Stimulated activated naive CD8-positive, alpha-beta T cell treated with anti-CD3 and anti-CD28 coated beads, Interleukin-15, amount 100 ng/mL, for 72 hours (primary cell): ENCODE measurements around the gene LCA5.

Experiments
- ATAC-seq: fragments of 150-1000 bp; cut with Tn5 transposase; 2 replicates; pipeline ENCODE4 v1.10.0; 2021; ENCODE audit warnings: mild to moderate bottlenecking, moderate library complexity
- DNase-seq, 2 donors: peaks; one replicate each; pipeline ENCODE4 v3.0.0; 2021 to 2022
- H3K27ac Mint-ChIP-seq, 2 donors: one replicate each; pipeline ENCODE4 v1.8.0; 2022; ENCODE audit warnings: mild to moderate bottlenecking in 2 of 2, mixed read lengths in 2 of 2, moderate library complexity in 2 of 2
- H3K27me3 Mint-ChIP-seq: one replicate; pipeline ENCODE4 v1.8.0; 2022; ENCODE audit warnings: mixed read lengths
- H3K4me1 Mint-ChIP-seq: one replicate; pipeline ENCODE4 v1.8.0; 2022; ENCODE audit warnings: mild to moderate bottlenecking, mixed read lengths
- H3K4me3 Mint-ChIP-seq, 2 donors: one replicate each; pipeline ENCODE4 v1.8.0; 2022; ENCODE audit warnings: mild to moderate bottlenecking in 2 of 2, mixed read lengths in 2 of 2, moderate library complexity in 1 of 2
- H3K9me3 Mint-ChIP-seq, 2 donors: one replicate each; pipeline ENCODE4 v1.8.0; 2022; ENCODE audit warnings: mixed read lengths in 2 of 2

LCA5 gene

GRCh38 chr6:79512014-79512413, 25.2 kb downstream of the LCA5 start:
- peak overlapping the region in 1 of 2 donors; percentile 35 for H3K27ac Mint-ChIP-seq
- no peak overlapping the region for H3K4me3 Mint-ChIP-seq
- no peaks in the 10 kb centered on the region for H3K4me1 Mint-ChIP-seq
- H3K9me3 Mint-ChIP-seq = no peaks in the 10 kb centered on the region
- H3K27me3 Mint-ChIP-seq = no peaks in the 10 kb centered on the region
- DNase-seq (no peak), ATAC-seq (no peak)

GRCh38 chr6:79510707-79511106, 26.5 kb downstream of the LCA5 start:
- no peak for ATAC-seq
- Mint-ChIP-seq H3K27ac (no peak overlapping the region), H3K27me3 (no peaks in the 10 kb centered on the region), H3K9me3 (no peaks in the 10 kb centered on the region), H3K4me3 (no peak overlapping the region), H3K4me1 (no peaks in the 10 kb centered on the region)
- DNase-seq = no peak

GRCh38 chr6:79506251-79506650, 31.0 kb downstream of the LCA5 start:
- no peak for ATAC-seq
- Mint-ChIP-seq H3K4me1 (no peaks in the 10 kb centered on the region), H3K4me3 (no peak overlapping the region), H3K9me3 (no peaks in the 10 kb centered on the region), H3K27me3 (no peaks in the 10 kb centered on the region), H3K27ac (no peak overlapping the region)
- no peak for DNase-seq

GRCh38 chr6:79504372-79504771, 32.9 kb downstream of the LCA5 start:
- no peaks in the 10 kb centered on the region for H3K4me1 Mint-ChIP-seq

GRCh38 chr6:79498842-79499241, 38.4 kb downstream of the LCA5 start:
- no peak for ATAC-seq
- Mint-ChIP-seq H3K4me3 (no peak overlapping the region), H3K27ac (no peak overlapping the region), H3K4me1 (no peaks in the 10 kb centered on the region), H3K27me3 (no peaks in the 10 kb centered on the region), H3K9me3 (no peaks in the 10 kb centered on the region)
- no peak for DNase-seq

More at GRCh38 chr6:79504372-79504771, 32.9 kb downstream of the LCA5 start:
- H3K27ac Mint-ChIP-seq = no peak overlapping the region
- no peak overlapping the region for H3K4me3 Mint-ChIP-seq
- H3K9me3 Mint-ChIP-seq = no peaks in the 10 kb centered on the region
- no peak for ATAC-seq
- H3K27me3 Mint-ChIP-seq = no peaks in the 10 kb centered on the region
- no peak for DNase-seq

- DNase-seq (no peak), ATAC-seq (no peak)
- Mint-ChIP-seq H3K4me1 (no peaks in the 10 kb centered on the region), H3K27ac (no peak overlapping the region), H3K9me3 (no peaks in the 10 kb centered on the region), H3K27me3 (no peaks in the 10 kb centered on the region), H3K4me3 (no peak overlapping the region)
Measured at GRCh38 chr6:79495246-79495645, 42.0 kb downstream of the LCA5 start.

- H3K4me3 Mint-ChIP-seq = no peak overlapping the region
- H3K4me1 Mint-ChIP-seq = no peaks in the 10 kb centered on the region
- H3K27me3 Mint-ChIP-seq = no peaks in the 10 kb centered on the region
- no peak for DNase-seq
- H3K27ac Mint-ChIP-seq = no peak overlapping the region
- ATAC-seq = no peak
- no peaks in the 10 kb centered on the region for H3K9me3 Mint-ChIP-seq
Measured at GRCh38 chr6:79494841-79495240, 42.4 kb downstream of the LCA5 start.

GRCh38 chr6:79470728-79471127, 66.5 kb downstream of the LCA5 start:
- Mint-ChIP-seq H3K27ac (no peak overlapping the region), H3K4me3 (no peak overlapping the region)

GRCh38 chr6:79469376-79470246, 67.6 kb downstream of the LCA5 start:
- Mint-ChIP-seq H3K27me3 (peaks cover 20% of the 10 kb centered on the region), H3K27ac (no peak overlapping the region), H3K9me3 (peaks cover 0 to 4% of the 10 kb centered on the region in 2 donors), H3K4me3 (no peak overlapping the region), H3K4me1 (no peaks in the 10 kb centered on the region)
- DNase-seq (no peak), ATAC-seq (no peak)

More at GRCh38 chr6:79470728-79471127, 66.5 kb downstream of the LCA5 start:
- Mint-ChIP-seq H3K4me1 (no peaks in the 10 kb centered on the region), H3K9me3 (peaks cover 0 to 4% of the 10 kb centered on the region in 2 donors), H3K27me3 (peaks cover 20% of the 10 kb centered on the region)
- no peak for ATAC-seq
- no peak for DNase-seq

- peaks cover 24% of the 10 kb centered on the region for H3K27me3 Mint-ChIP-seq
- no peaks in the 10 kb centered on the region for H3K4me1 Mint-ChIP-seq
- no peak overlapping the region for H3K4me3 Mint-ChIP-seq
- H3K9me3 Mint-ChIP-seq = no peaks in the 10 kb centered on the region
- ATAC-seq = no peak
- no peak for DNase-seq
- no peak overlapping the region for H3K27ac Mint-ChIP-seq
Measured at GRCh38 chr6:79468587-79468986, 68.6 kb downstream of the LCA5 start.

- H3K27ac Mint-ChIP-seq = no peak overlapping the region
- H3K4me3 Mint-ChIP-seq = no peak overlapping the region
- DNase-seq (no peak), ATAC-seq (no peak)
- peaks cover 27% of the 10 kb centered on the region for H3K27me3 Mint-ChIP-seq
- H3K9me3 Mint-ChIP-seq = no peaks in the 10 kb centered on the region
- H3K4me1 Mint-ChIP-seq = no peaks in the 10 kb centered on the region
Measured at GRCh38 chr6:79468116-79468515, 69.1 kb downstream of the LCA5 start.

- H3K9me3 Mint-ChIP-seq = no peaks in the 10 kb centered on the region
- ATAC-seq (no peak), DNase-seq (no peak)
Measured at GRCh38 chr6:79467716-79468115, 69.5 kb downstream of the LCA5 start.

GRCh38 chr6:79466207-79466834, 70.9 kb downstream of the LCA5 start:
- Mint-ChIP-seq H3K4me1 (no peaks in the 10 kb centered on the region), H3K4me3 (no peak overlapping the region), H3K27me3 (peaks cover 30% of the 10 kb centered on the region), H3K9me3 (no peaks in the 10 kb centered on the region), H3K27ac (no peak overlapping the region)
- ATAC-seq (no peak), DNase-seq (no peak)

More at GRCh38 chr6:79467716-79468115, 69.5 kb downstream of the LCA5 start:
- Mint-ChIP-seq H3K27me3 (peaks cover 27% of the 10 kb centered on the region), H3K4me3 (no peak overlapping the region), H3K27ac (no peak overlapping the region), H3K4me1 (no peaks in the 10 kb centered on the region)

- Mint-ChIP-seq H3K27ac (no peak overlapping the region), H3K4me3 (no peak overlapping the region), H3K4me1 (no peaks in the 10 kb centered on the region), H3K9me3 (no peaks in the 10 kb centered on the region), H3K27me3 (peaks cover 38% of the 10 kb centered on the region)
- DNase-seq (no peak), ATAC-seq (no peak)
Measured at GRCh38 chr6:79465381-79465780, 71.8 kb downstream of the LCA5 start.

GRCh38 chr6:79463621-79464050, 73.6 kb downstream of the LCA5 start:
- peaks cover 44% of the 10 kb centered on the region for H3K27me3 Mint-ChIP-seq
- H3K4me1 Mint-ChIP-seq = no peaks in the 10 kb centered on the region
- H3K9me3 Mint-ChIP-seq = no peaks in the 10 kb centered on the region
- DNase-seq (no peak), ATAC-seq (no peak)
- H3K4me3 Mint-ChIP-seq = no peak overlapping the region
- H3K27ac Mint-ChIP-seq = no peak overlapping the region

- no peaks in the 10 kb centered on the region for H3K9me3 Mint-ChIP-seq
Measured at GRCh38 chr6:79461205-79461604, 76.0 kb downstream of the LCA5 start.

More at GRCh38 chr6:79461205-79461604, 76.0 kb downstream of the LCA5 start:
- DNase-seq = no peak
- no peaks in the 10 kb centered on the region for H3K4me1 Mint-ChIP-seq
- peaks cover 31% of the 10 kb centered on the region for H3K27me3 Mint-ChIP-seq
- no peak overlapping the region for H3K4me3 Mint-ChIP-seq
- no peak for ATAC-seq
- H3K27ac Mint-ChIP-seq = no peak overlapping the region
